Muscle layer of duodenum (tissue), 2 donors: ENCODE measurements around the gene UTP14A.

ENCODE experiments used
- H3K27ac ChIP-seq: one replicate; pipeline ENCODE4 v1.7.0; 2013; ENCODE audit warnings: mild to moderate bottlenecking, low read length
- H3K27me3 ChIP-seq: one replicate; pipeline ENCODE4 v1.7.0; 2013; ENCODE audit warnings: low read depth, mild to moderate bottlenecking, control low read depth, low read length
- H3K36me3 ChIP-seq, 2 donors: one replicate each; pipeline ENCODE4 v1.7.0; 2013; ENCODE audit warnings: low read length in 2 of 2, control low read depth in 1 of 2, mild to moderate bottlenecking in 1 of 2; ENCODE audit not compliant: insufficient read depth in 2 of 2, control insufficient read depth in 1 of 2
- H3K4me1 ChIP-seq, 2 donors: one replicate each; pipeline ENCODE4 v1.7.0; 2013; ENCODE audit warnings: low read length in 2 of 2, mild to moderate bottlenecking in 2 of 2, control low read depth in 1 of 2, moderate library complexity in 1 of 2; ENCODE audit not compliant: insufficient read depth in 2 of 2, control insufficient read depth in 1 of 2
- H3K4me3 ChIP-seq, 2 donors: one replicate each; pipeline ENCODE4 v1.7.0; 2013; ENCODE audit warnings: low read length in 2 of 2, low read depth in 1 of 2, mild to moderate bottlenecking in 1 of 2
- H3K9me3 ChIP-seq, 2 donors: one replicate each; pipeline ENCODE4 v1.7.0; 2013; ENCODE audit warnings: low read length in 2 of 2, control low read depth in 1 of 2, mild to moderate bottlenecking in 1 of 2; ENCODE audit not compliant: control insufficient read depth in 1 of 2
- donor health status: healthy.

The UTP14A gene

GRCh38 chrX:129953881-129954280 is 47.9 kb downstream of the UTP14A start:
- no peak overlapping the region for H3K4me3 ChIP-seq
- H3K4me1 ChIP-seq = peaks cover 0 to 3% of the 10 kb centered on the region in 2 donors
- no peaks in the 10 kb centered on the region for H3K9me3 ChIP-seq
- no peak overlapping the region for H3K27ac ChIP-seq
- no peaks in the 10 kb centered on the region for H3K36me3 ChIP-seq
- no peaks in the 10 kb centered on the region for H3K27me3 ChIP-seq

DNA sequence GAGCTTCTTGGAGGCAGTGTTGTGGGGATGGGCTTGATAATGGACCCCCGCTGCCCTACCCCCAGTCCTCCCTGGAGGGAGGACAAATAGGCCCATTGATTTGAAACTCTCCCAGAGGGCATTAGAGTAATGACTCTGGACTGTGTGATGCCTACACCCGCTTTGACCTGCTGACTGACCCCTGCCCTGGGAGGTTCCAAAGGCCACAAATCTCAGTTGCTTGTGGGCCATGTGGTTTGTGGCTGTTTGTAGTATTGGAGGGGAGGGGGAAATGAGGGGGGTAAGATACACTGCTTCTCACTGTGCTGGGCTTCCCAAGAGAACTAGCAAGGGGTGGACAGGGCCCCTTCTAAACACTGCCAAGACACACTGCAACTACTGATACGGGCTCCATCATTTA is 48.8 kb downstream of the UTP14A start:
- no peaks in the 10 kb centered on the region for H3K36me3 ChIP-seq
- peaks cover 0 to 3% of the 10 kb centered on the region in 2 donors for H3K4me1 ChIP-seq
- no peak overlapping the region for H3K4me3 ChIP-seq
- no peaks in the 10 kb centered on the region for H3K9me3 ChIP-seq
- no peak overlapping the region for H3K27ac ChIP-seq
- no peaks in the 10 kb centered on the region for H3K27me3 ChIP-seq

GRCh38 chrX:129955682-129956081 is 49.7 kb downstream of the UTP14A start:
- no peaks in the 10 kb centered on the region for H3K36me3 ChIP-seq
- no peak overlapping the region for H3K27ac ChIP-seq
- no peaks in the 10 kb centered on the region for H3K27me3 ChIP-seq
- H3K9me3 ChIP-seq = no peaks in the 10 kb centered on the region
- no peak overlapping the region for H3K4me3 ChIP-seq
- peaks cover 0 to 3% of the 10 kb centered on the region in 2 donors for H3K4me1 ChIP-seq

DNA sequence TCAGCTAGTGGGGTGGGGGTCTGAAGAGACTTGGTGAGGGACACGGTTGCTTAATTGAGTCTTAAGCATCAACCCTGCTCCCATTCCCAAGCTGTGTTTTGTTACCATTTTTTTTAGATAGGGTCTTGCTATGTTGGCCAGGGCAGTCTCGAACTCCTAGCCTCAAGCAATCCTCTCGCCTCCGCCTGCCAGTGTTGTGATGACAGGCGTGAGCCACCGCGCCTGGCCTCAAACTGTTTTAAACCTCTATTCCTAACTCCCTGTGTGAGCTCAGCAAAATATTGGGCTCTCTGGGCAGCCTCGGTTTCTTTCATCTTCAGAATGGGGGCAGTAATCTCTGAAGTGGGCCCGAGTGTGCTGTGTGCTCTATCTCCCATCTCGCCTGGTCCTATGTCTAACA is 50.2 kb downstream of the UTP14A start:
- no peak overlapping the region for H3K27ac ChIP-seq
- peaks cover 0 to 3% of the 10 kb centered on the region in 2 donors for H3K4me1 ChIP-seq
- H3K4me3 ChIP-seq = no peak overlapping the region
- H3K27me3 ChIP-seq = no peaks in the 10 kb centered on the region
- H3K36me3 ChIP-seq = no peaks in the 10 kb centered on the region
- no peaks in the 10 kb centered on the region for H3K9me3 ChIP-seq

DNA sequence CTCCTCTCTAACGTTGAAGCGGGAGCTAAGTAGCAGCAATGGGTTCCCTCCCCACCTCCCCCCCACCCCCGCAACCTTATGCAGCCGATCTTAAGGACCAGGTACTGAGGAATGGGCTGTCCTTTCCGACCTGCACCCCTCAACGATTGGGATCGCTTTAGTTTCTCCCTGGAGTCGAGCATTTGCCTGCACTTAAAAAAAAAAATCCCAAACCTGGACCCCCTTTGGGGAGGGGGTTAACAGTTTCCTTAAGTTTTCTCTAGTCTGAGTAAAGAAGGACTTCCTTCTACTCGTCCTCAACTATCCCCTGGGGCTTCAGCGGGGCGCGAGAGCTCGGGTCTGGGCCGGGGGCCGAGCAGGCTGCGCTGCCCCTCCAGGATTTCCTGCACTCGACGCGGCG is 50.8 kb downstream of the UTP14A start:
- Histone ChIP-seq H3K36me3 (no peaks in the 10 kb centered on the region), H3K4me3 (peak overlapping the region in 1 of 2 donors; percentile 11), H3K27me3 (no peaks in the 10 kb centered on the region), H3K9me3 (no peaks in the 10 kb centered on the region), H3K27ac (no peak overlapping the region), H3K4me1 (peaks cover 0 to 3% of the 10 kb centered on the region in 2 donors)

DNA sequence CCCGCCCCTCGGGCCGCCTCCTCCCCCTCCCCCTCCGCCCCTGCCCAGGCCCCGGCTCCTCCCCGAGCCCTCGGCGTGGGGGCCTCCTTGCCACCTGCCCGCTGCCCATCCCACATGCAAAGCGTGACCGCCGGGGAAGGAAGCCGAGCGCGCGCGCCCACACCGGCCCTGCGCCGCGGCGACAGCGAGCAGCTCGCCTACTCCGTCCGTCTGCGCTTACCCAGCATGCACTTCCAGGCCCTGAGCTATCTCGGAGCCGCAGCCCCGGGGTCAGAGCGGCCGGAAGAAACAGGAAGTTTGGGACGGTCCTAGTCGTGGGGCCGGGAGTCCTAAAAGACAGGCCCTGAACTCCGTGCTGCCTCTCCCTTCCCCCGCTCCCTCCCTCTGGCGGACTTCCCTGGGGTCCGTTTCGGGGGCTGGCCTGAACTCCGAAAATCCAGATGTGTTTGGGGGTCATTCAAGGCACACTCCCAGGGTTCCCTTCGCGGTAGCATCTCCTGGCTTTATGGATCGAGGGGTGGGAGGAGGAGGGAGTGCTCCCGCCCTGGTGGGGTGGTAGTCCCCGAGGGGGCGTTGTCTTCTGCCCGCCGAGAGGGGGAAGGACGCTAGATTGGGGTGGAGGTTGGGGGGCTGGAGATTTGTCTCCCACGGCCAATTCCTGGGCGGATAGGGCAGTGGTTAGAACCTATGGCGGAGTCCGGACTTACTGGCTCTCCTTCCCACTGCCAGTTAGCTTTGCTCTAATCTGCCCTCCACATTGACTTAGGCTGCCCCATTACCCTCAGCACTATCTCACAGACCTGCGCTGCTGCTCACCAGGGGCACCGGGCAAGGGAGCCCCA is 51.5 kb downstream of the UTP14A start:
- peak overlapping the region; percentile 35 to 37 for H3K4me3 ChIP-seq
- H3K27ac ChIP-seq = no peak overlapping the region

DNA sequence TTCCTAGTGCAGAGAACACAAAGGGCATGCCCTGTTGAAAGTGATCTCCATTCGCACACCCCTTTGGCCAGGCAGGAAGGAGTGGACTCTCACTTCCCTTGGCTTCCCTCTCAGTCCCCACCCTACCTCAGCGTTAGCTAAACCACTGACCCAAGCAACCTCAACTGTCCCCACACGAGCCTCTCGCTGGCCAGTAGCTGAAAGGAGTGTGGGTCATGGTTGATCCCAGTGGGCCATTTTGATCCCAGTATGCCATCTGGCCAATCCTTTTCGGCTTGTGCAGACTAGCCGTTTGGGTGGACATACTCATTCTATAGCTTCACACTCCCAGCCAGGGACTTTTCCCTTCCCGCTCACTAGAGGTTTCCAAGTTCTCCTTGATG is 52.1 kb downstream of the UTP14A start:
- H3K36me3 ChIP-seq = no peaks in the 10 kb centered on the region
- no peaks in the 10 kb centered on the region for H3K9me3 ChIP-seq
- peak overlapping the region in 1 of 2 donors; percentile 35 for H3K4me3 ChIP-seq
- no peaks in the 10 kb centered on the region for H3K27me3 ChIP-seq
- H3K4me1 ChIP-seq = peaks cover 0 to under 1% of the 10 kb centered on the region in 2 donors
- no peak overlapping the region for H3K27ac ChIP-seq

More for the DNA sequence above, 51.5 kb downstream of the UTP14A start:
- Histone ChIP-seq H3K9me3 (no peaks in the 10 kb centered on the region), H3K4me1 (peaks cover 0 to 3% of the 10 kb centered on the region in 2 donors), H3K27me3 (no peaks in the 10 kb centered on the region), H3K36me3 (no peaks in the 10 kb centered on the region)

- no peaks in the 10 kb centered on the region for H3K4me1 ChIP-seq
- H3K36me3 ChIP-seq = no peaks in the 10 kb centered on the region
- H3K9me3 ChIP-seq = no peaks in the 10 kb centered on the region
- H3K4me3 ChIP-seq = no peak overlapping the region
- H3K27ac ChIP-seq = no peak overlapping the region
- H3K27me3 ChIP-seq = no peaks in the 10 kb centered on the region
Measured at GRCh38 chrX:129958814-129959492, 53.0 kb downstream of the UTP14A start.

GRCh38 chrX:129959493-129959832 is 53.5 kb downstream of the UTP14A start:
- Histone ChIP-seq H3K4me1 (no peaks in the 10 kb centered on the region), H3K36me3 (no peaks in the 10 kb centered on the region), H3K27ac (no peak overlapping the region), H3K9me3 (no peaks in the 10 kb centered on the region), H3K27me3 (no peaks in the 10 kb centered on the region), H3K4me3 (no peak overlapping the region)

- Histone ChIP-seq H3K4me3 (no peak overlapping the region), H3K4me1 (no peaks in the 10 kb centered on the region), H3K27ac (no peak overlapping the region), H3K27me3 (no peaks in the 10 kb centered on the region), H3K9me3 (no peaks in the 10 kb centered on the region), H3K36me3 (no peaks in the 10 kb centered on the region)
Measured at GRCh38 chrX:129961180-129962083, 55.5 kb downstream of the UTP14A start.

DNA sequence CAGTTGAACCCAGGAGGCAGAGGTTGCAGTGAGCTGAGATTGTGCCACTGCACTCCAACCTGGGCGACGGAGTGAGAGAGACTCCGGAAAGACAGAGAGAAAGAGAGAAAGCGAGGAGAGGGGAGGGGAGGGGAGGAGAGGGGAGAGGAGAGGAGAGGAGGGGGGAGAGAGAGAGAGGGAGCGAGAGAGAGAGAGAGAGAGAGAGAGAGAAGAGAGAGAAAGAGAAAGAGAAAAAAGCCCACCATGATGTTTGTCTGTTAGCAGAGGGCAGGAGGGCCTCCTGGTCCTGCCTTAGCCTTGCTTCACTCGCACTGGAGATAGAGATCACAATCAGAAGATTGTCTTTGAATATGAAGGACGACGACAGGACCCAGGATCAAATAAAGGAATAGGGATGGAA is 57.8 kb downstream of the UTP14A start:
- H3K4me1 ChIP-seq = no peaks in the 10 kb centered on the region
- no peaks in the 10 kb centered on the region for H3K27me3 ChIP-seq
- H3K36me3 ChIP-seq = no peaks in the 10 kb centered on the region
- H3K9me3 ChIP-seq = no peaks in the 10 kb centered on the region
- no peak overlapping the region for H3K27ac ChIP-seq
- H3K4me3 ChIP-seq = no peak overlapping the region
